ENCODE measurements around the gene ST8SIA6. TPM values are rescaled to one million over a fixed set of nuclear protein-coding genes. Genes with fewer than 3 reads are reported as not detected.

Gene ST8SIA6
- total and polyA plus RNA-seq, 9 of the 15 experiments (the other 6 are each of a cell fraction or from before 2014, with no cell fraction given): 0.69 to 6.7 (median 5.0) TPM

DNA sequence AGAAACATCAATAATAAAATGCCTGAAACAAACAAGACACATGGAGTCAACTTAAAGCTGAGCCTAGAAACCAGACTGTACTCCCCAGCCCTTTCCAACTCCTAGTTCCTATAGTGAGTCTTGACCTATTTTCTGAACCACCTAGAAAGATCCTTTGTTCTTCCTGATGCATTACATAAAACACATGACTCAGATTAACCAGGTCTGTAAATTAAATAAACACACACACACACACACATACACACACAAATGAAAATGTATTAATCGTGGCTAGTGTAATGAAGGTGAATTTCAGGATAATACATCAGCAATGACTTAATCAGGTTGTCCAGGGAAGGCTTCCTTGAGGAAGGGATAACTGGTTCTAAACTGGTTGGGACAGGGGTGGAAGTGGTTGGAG lies 104.7 kb downstream of the ST8SIA6 start:
- ChIA-PET CTCF (ENCODE audit: low intra/inter-chr PET ratio) (no interaction called here), POLR2A (no interaction called here)
- Histone ChIP-seq H3K36me3 (ENCODE audit: control insufficient read depth, insufficient read depth, low read length) (no peaks in the 10 kb centered on the region), H3K4me1 (replicated peaks in 1 of 2; ENCODE audit: control insufficient read depth in 2 of 2, insufficient read depth in 2 of 2, low read length in 2 of 2) (peaks cover 3 to 13% of the 10 kb centered on the region in 2 experiments; a peak in 3 of 5 replicates), H2AFZ (ENCODE audit: low read depth, low read length) (peak overlapping the region; percentile 94), H3K4me2 (ENCODE audit: insufficient read depth, low read length) (no peak overlapping the region), H3K9me1 (ENCODE audit: control insufficient read depth, insufficient read depth, low read length) (no peaks in the 10 kb centered on the region), H3K27ac (ENCODE audit: extremely low read depth, low read depth, low read length) (no peak overlapping the region), H3K9me3 (replicated peaks; ENCODE audit: control insufficient read depth, insufficient read depth, low read depth, low read length) (no peaks in the 10 kb centered on the region), H3K9ac (ENCODE audit: insufficient read depth in 1 of 2, low read depth in 2 of 2, low read length in 2 of 2) (no peak overlapping the region; a peak in 1 of 4 replicates), H3K4me3 (no peak overlapping the region), H3K79me2 (ENCODE audit: control insufficient read depth, insufficient read depth, low read length) (no peaks in the 10 kb centered on the region), H4K20me1 (replicated peaks; ENCODE audit: control insufficient read depth, insufficient read depth, low read length) (no peaks in the 10 kb centered on the region), H3K27me3 (ENCODE audit: control insufficient read depth in 2 of 2, insufficient read depth in 2 of 2, low read length in 2 of 2) (no peaks in the 10 kb centered on the region)
- FAIRE-seq (peak; percentile 29), DNase-seq (ENCODE audit: extremely low read depth in 1 of 4, low spot score in 3 of 4) (no peak), ATAC-seq (no peak)
- TF ChIP-seq RB1 (IDR thresholded peaks at IDR 0.05; ENCODE audit: low read depth) (no peak), HDAC2 (IDR thresholded peaks at IDR 0.05) (no peak), BACH1 (tag; IDR thresholded peaks at IDR 0.05) (no peak), CBFA2T3 (IDR thresholded peaks at IDR 0.05) (no peak), SAFB2 (IDR thresholded peaks at IDR 0.05; ENCODE audit: borderline replicate concordance, low read depth, low read length, severe bottlenecking) (no peak), FIP1L1 (IDR thresholded peaks at IDR 0.05; ENCODE audit: low read depth, low read length, poor library complexity, severe bottlenecking) (no peak)
- BruUV-seq (replicated peaks): no TSS peak
- intact Hi-C loops (cut with micrococcal nuclease): no loop called here
- WGBS (ENCODE audit: insufficient coverage, low coverage, missing lambda C conversion rate): 67% methylated on average over 1 of the region's 1 CpG
- in situ Hi-C loops (cut with MboI): no loop called here

All from K562 (cell line).